GM18870 (cell line): ENCODE measurements around the gene SERPINA9.
"Not testable (repeated sequence)": the region's sequence is repeated elsewhere in the genome, so short reads cannot be mapped to it uniquely, and the experiment has no call there.

Experiments
- ATAC-seq: cut with Tn5 transposase; IDR thresholded peaks from one replicate; pipeline ENCODE4 v1.9.1; 2021; ENCODE audit warnings: moderate library complexity; ENCODE audit not compliant: unreplicated experiment

SERPINA9 gene, protein sequence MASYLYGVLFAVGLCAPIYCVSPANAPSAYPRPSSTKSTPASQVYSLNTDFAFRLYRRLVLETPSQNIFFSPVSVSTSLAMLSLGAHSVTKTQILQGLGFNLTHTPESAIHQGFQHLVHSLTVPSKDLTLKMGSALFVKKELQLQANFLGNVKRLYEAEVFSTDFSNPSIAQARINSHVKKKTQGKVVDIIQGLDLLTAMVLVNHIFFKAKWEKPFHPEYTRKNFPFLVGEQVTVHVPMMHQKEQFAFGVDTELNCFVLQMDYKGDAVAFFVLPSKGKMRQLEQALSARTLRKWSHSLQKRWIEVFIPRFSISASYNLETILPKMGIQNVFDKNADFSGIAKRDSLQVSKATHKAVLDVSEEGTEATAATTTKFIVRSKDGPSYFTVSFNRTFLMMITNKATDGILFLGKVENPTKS

DNA sequence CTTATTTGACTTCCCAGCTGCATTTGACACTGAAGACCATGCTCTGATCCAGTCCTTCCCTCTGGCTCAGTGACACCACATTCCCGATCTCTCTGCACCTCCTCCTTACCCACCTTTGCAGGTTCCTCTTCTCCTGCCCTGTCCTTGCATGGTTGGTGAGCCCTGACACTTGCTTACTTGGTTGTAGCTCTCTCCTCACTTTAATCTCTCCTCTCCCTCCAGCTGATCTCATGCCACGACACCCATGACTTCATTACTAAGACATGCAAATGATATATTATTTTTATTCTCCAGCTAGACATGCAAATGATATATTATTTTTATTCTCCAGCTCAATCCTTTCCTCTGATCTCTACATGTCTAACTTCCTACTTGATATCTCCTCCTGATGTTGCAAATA is at the start of gene SERPINA9:
Gene SERPINA9 (minus strand): TSS at position 175 of the 400 bp plus-strand sequence. CDS start 6,357 bp downstream, outside the sequence.
- no peak for ATAC-seq

DNA sequence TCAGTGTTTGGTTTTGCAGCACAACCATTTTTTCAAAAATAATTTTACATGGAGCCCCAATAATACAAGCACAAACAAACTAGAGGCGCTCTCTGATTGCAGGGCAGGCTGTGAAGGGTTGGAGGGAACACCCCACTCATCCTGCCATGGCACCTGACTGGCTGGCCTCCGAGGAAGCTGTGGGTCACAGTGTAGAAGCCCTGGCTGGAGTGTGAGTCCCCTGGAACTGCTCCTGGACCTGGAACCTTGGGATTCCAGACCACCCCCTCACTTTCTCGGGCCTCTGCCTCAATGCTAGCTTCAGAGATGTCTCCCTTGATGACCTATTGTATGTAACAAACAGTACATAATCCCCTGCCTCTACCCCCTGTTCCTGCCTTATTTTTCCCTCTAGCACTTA is 48.1 kb upstream of the SERPINA9 start:
- ATAC-seq: no peak

DNA sequence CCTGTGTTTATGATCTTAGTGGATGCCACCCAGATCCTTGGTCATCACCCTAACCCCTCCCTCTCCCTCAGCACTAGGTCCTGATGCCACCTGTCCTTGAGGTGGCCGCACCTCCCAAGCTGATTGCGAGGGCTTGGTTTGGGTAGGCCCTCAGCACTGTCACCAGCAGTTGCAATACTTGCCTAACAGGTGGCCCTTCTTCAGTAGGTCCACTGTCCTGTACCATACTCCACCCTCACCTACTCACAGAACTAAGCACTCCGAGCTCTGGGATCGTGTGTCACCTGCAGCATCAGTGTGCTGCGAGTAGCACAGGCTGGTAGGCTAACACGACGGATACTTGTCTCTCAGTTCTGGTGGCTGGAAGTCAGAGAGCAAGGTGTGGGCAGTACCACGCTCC is 47.3 kb upstream of the SERPINA9 start:
- ATAC-seq: no peak

DNA sequence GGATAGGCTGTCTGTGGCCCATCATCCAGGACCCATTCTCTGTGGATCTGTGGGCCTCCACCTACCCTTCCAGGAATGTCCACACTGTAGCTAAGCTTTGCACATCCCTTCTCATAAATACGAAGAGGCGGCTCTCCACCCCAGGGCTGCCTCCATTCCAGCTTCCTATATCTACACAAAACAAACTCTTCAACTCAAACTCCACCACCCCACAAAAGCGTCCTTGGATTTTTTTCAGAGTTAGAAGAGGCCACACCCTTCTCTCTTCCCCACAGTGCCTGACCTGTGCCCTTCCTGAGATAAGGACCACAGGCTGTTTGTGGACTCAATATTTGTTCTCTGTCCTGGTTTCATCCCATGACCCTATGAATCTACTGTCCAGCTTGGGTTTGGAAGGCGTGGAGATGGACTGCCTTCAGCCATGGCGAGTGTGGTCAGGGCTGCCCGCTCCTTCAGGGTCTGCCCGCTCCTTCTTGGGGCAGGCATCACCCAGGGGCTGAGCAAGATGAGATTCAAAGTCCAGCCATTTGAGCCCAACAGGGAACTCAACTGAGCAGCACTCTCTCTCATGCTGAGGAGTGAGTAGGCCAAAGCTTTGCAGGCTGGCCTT is 46.2 kb upstream of the SERPINA9 start:
- no peak for ATAC-seq

DNA sequence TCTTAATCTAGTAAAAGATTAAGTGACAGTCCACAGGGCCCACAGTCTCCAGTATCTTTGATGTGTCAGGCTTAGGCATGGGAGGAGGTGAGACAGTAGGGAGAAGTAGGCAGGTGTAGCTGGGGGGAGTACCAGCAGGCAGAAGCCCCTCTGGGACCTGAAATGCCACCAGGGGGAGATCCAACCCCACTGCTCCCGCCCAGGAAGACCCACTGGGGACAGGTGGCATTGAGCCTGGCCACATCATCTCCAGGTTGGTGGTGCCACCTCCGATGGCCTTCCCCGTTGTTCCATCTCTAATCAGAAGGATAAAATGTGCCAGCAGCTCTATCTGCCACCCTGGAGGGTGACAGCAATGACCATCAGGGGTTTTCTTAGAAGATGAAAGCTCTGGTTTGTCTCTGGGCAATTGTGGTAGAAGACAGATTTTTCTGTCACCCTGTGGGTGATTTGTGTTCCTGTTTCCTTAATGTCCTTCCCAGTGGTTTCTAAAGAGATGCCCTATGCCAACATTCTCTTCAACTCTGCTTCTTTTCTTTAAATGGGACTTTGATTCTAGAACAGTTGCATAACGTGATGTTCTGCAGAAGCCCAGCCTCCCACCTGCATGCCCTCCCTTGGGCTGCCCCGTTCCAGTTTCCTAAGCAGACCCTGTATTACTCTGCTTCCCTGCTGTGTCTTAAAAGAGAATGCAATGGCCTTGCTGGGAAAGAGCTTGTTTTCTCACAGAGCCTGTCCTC is 45.5 kb upstream of the SERPINA9 start:
- no peak for ATAC-seq

DNA sequence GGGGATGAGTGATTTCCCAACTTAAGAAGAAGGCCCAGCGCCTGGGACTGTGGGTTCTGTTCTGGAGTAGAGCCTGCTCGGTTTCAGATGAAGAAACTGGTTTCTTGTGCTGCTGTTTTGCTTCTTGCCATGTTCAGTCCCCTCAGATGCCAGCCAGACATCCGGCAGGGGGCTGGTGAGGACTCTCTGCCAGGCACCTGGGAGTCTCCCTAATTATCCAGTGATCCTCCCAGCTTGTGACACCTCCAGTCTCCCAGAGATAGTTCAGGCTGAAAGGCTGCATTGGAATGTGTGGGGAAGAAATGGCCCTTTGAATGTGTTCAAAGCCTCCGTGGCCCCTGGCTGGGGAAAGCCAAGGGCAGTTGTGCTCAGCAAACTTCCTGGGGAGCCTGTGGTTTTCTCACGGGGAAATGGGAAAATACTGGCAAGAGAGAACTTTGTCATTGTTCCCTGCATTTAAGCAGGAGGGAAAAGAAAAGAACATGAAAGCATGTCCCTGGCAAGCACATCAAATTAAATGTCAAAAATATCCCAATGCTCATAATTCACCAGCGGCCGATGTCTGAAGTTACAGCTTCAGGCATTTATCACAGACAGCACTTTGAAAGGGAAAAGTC is 41.8 kb upstream of the SERPINA9 start:
- no peak for ATAC-seq

DNA sequence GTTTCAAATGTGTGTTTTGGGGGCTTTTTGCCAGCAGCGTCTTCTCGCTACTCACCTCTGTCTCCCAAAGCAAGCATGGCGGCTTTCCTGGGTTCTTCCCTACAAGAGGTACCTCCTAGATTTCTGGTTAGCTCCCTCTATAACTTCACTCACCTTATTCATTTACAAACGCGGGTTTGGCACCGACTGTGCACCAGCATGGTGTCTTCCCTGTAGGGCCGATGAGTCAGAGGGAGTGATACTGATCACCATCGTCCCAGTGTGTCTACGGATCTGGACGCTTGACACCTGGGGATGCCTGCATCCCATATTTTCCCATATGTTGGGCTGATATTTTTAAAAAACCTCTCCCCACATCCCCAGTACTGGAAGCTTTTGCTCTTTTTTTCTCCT is 41.2 kb upstream of the SERPINA9 start:
- no peak for ATAC-seq

DNA sequence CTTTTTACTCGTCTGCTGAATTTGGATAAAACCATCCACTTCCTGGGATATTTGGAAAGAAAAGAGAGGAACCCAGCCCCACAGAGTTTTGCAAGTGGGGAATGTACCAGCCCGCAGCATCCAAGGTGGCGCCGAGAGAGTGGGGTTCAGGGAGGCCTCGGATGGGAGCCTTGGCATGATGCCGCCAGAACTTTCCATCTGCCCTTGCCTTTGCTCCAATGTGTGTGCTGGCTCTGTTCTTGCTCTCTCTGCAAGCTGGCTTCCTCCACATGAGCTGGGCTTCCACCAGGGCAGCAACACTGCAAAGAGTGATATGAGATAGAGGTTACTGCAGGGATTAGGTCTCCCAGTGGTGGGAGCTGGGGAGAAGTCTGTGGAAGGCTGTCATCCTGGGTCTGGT is 39.9 kb upstream of the SERPINA9 start:
- no peak for ATAC-seq

DNA sequence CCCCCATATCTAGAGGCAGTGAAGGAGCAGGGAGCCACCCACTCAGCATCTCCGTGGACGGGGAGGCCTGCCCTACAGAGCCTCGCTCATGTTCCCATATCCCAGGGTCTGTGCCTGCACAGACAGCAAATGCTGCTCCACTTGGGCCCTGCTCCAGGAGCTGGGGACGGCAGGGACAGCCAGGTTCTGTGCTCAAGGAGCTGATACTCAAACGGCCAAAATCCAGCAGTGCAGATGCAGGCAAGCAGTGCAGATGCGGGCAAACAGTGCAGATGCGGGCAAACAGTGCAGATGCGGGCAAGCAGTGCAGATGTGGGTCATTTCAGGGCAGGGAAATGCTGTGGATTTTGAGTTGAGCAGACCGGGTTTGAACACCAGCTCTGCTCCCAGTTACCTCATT is 39.4 kb upstream of the SERPINA9 start:
- ATAC-seq: no peak

DNA sequence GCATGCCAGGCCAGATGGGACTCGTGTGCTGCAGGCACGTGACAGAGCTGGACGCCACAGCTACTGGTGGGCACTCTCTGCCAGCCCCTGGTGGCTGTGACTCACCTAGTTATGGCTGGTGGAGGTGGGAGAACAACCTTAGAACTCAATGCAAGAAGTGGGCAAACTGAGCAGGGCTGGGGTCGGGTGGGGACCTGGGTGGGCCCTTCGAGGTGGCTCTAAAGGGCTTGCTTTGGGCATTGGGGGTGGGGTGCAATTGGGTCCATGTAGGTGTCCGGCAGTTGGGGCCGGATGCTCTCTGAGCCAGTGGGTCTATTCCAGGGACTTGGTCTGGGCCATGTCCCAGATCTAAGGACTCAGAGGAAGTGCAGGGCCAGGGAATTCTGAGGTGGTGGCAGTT is 38.4 kb upstream of the SERPINA9 start:
- ATAC-seq: no peak

DNA sequence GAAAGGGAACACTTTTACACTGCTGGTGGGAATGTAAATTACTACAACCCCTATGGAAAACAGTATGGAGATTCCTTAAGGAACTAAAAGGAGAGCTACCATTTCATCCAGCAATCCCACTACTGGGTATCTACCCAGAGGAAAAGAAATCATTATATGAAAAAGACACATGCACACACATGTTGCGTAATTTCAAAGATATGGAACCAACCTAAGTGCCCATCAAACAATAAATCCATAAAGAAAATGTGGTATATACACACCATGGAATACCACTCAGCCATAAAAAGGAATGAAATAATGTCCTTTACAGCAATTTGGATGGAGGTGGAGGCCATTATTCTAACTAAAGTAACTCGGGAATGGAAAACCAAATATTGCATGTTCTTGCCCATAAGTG is 34.5 kb upstream of the SERPINA9 start:
- not testable (repeated sequence) for ATAC-seq

DNA sequence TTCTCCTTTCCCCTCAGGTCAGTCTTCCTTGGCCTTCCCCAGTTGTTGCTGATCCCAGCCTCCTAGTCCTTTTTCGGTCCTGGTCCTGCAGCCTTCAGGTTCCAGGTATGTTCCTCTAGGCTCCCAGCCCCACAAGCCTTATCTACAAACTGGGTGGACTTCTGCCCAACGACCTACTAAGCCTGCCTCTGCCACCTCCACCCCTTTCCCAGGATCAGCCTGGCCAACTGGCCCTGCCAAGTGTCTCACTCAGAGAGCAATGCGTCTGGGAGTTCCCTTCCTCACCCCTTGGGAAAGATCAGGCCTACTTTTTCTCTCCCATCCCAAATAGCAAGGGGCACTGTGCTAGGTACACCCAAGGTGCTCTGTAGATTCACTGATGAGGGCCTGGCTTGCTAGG is 33.4 kb upstream of the SERPINA9 start, which contains the start of gene SERPINA12:
Gene SERPINA12 (minus strand): TSS at position 114 of the 400 bp plus-strand sequence. CDS start 11,072 bp downstream, outside the sequence.
- ATAC-seq: no peak

DNA sequence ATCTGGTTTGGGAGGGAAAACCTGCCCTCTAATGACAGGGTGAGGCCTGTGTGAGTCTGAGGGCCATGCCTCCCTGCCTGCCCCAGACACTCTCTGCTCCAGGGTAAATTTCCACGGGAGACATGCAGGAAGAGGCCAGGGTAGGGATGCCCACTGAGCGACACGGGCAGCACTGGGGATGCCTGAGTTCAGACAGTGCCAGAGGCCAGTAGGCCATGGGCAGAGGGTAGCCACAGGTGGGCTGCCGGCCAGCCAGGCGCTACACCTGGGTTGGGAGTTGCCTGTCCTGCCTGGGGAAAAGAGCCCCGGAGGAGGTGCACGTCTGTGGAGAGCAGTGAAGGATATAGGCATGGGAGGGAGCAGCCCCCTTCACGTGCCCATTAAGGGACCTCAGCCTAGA is 29.6 kb upstream of the SERPINA9 start:
- no peak for ATAC-seq

DNA sequence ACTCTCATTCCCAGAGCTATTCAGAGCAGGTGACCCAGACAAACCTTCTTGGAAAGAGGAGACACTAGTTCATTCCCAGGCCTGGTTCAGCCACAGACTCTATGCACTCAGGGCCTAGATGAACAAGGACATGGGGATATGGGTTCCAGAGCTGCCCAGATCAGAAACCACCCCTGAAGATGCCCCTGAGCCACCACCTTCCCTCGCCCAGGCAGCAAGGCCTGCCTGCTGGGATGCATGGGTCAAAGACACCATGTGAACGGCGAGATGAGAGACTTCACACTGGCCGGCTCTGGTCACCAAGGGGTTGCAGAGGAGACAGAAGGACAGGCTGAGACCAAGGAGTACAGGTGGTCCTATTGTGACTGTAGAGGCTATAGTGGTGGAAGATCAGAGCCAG is 29.2 kb upstream of the SERPINA9 start:
- ATAC-seq: no peak

DNA sequence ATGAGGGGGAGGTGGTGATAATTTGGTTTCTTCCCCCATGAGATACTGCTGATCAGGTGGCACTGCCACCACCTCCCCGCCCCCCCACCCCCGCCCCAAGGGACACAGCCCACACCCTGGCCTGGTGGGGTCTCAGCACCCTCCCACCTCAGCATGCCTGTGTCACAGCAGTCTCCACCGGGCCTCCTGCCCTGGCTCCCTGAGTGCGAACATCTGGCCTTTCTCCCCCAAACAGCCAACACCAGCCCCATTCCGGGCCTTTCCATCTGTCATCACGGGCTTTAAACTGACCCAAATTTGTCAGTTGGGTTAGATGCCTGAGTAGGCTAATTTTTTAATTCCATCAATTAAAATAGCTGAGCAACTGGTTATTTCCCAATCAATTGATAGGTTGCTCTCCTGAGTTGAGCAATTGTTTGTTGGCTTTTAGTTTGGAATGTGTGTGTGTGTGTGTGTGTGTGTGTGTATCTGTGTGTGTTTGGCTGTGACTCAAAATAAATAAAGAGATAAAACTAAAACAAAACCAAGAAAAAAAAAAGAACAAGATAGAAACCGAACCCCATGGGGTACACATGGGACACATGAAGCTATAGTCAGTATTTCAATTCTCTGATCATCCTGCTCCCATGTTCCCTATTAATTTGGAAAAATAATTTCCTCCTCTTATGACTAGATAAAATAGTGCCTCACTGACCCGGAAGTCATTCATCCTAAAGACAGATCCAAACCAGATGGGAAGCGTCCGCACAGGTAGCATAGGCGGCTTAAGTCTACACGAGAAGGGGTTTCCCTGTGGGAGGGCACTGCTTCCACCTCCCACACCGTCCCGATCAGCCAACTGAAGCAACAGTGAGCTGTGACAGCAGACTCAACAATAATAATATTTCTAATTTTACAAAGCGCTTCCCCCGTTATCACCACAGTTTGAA is 25.9 kb upstream of the SERPINA9 start:
- ATAC-seq: no peak

DNA sequence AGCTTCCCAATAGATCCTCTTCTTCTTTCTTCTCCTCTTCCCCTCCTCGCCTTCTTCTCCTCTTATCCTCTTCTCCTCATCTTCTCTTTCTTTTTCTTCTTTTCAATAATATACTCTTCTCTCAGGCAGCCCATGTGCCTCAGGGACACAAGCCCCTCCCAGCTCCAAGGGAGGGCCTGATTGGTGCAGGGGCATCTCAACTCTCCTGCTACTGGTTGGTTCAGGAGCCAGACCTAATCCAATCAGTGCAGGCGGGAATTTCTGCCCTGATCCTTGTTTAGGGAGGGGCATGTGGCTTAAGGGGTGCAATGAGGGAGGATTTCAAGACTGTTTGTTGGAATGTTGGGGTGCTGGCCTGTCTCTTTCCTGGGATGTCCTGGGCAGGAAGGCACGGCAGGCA is 24.3 kb upstream of the SERPINA9 start:
- ATAC-seq: no peak

DNA sequence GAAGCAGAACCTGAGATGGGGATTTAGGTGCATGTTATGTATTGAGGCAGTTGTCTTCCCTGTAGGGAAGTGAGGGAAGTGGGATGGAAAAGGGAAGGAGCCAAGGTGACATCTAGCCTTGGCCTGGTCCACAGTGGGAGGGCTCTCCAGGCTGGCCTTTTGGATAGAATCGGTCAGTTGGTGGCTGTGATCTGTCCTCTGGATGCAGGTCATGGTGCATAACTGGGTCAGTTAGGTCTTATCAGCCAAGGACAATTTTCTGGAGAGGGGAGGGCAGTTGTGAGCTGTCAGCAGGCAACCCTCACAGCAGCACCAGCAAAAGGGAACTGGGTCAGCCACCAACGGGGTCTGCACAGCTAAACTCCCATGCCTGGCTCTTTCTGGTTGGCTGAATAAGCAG is 23.7 kb upstream of the SERPINA9 start:
- ATAC-seq: no peak

DNA sequence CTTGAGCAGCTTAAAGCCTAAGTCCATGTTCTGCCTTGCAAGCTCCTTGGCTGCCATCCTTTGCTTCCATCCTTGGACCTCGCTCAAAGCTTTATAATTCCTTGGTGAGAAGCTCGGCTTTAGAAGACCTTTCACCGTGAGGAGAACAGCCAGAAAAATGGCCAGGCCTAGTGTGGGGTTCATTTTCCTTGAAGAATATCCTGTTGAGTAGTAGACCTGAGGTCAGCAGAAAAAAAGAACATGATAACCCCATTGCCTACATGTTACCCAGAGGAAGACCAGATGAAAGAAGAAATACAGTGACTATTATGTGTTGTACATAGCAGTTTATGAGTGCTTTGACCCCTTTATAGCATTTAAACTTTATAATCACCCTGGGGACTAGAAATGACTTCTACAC is 22.2 kb upstream of the SERPINA9 start:
- ATAC-seq: no peak

DNA sequence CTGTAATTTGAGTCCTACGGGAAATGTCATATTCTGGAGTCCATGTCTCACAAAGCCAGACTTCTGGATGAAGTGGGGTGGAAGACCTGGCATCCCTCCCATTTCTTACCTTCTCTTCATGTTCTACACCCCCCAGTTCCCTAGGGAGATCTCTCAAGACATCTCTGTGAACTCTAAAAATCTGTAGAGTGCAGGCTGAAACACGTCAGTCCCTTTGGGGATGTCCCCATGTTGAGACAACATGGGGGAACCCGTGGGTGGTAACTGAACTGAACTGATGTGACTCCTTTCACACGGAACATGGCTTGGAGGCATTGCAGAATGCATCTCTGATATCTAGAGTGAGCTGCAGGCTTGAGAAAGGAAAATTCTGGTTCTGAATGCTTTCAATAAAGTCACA is 18.1 kb upstream of the SERPINA9 start:
- ATAC-seq: no peak

DNA sequence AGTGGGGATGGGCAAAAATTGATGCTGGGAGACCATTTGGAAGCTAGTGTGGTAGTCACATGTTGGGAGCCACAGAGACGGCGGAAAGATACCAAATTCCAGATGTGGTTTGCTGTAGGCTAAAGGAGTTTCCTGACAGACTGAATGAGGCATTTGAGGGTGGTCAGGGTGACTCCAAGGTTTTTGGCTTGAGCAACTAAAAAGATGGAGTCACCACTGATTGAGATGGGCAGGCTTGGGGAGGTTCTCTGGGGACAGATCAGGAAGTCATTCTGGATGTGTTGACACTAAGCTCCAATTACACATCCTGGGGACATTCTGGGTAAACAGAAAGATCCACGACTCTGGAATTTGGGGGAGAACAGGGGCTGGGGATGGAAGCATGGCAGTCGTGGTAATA is 15.5 kb upstream of the SERPINA9 start:
- no peak for ATAC-seq
